SKM-1 treated with dmso at 0.1 percent for 144 hours (cell line): Measurements from ENCODE around the gene RTP1.
A peak's percentile ranks its signal among the peaks of the same experiment; 100 is the strongest.
"Not testable (repeated sequence)": the region's sequence is repeated elsewhere in the genome, so short reads cannot be mapped to it uniquely, and the experiment has no call there.

ENCODE experiments used
- DNase-seq: peaks from one replicate; lab custom pipeline; 2025; ENCODE audit not compliant: unreplicated experiment; lab: John Stamatoyannopoulos, UW

Gene RTP1

GRCh38 chr3:187197335-187197649 is at the start of gene RTP1:
RTP1 (plus strand) TSS chr3:187197486; CDS start chr3:187197516, 30 bp downstream.
- DNase-seq: no peak

GRCh38 chr3:187150186-187150585 is 47.1 kb upstream of the RTP1 start:
- DNase-seq: no peak

GRCh38 chr3:187150599-187150998 is 46.7 kb upstream of the RTP1 start:
- peak; percentile 18 for DNase-seq

GRCh38 chr3:187161556-187161955 is 35.7 kb upstream of the RTP1 start:
- no peak for DNase-seq

- DNase-seq: no peak
Measured at GRCh38 chr3:187162265-187162953, 34.9 kb upstream of the RTP1 start.

GRCh38 chr3:187165144-187165543 is 32.1 kb upstream of the RTP1 start:
- DNase-seq: peak; percentile 53

GRCh38 chr3:187166750-187167149 is 30.5 kb upstream of the RTP1 start:
- DNase-seq: no peak

GRCh38 chr3:187167777-187168176 is 29.5 kb upstream of the RTP1 start:
- DNase-seq: no peak

- DNase-seq: no peak
Measured at GRCh38 chr3:187169231-187169960, 27.9 kb upstream of the RTP1 start.

GRCh38 chr3:187170911-187171310 is 26.4 kb upstream of the RTP1 start:
- DNase-seq: not testable (repeated sequence)

- no peak for DNase-seq
Measured at GRCh38 chr3:187172929-187173328, 24.4 kb upstream of the RTP1 start.

GRCh38 chr3:187181454-187182170 is 15.7 kb upstream of the RTP1 start:
- DNase-seq: no peak

- peak; percentile 13 for DNase-seq
Measured at GRCh38 chr3:187183210-187183862, 13.9 kb upstream of the RTP1 start.

- DNase-seq: no peak
Measured at GRCh38 chr3:187183903-187184302, 13.4 kb upstream of the RTP1 start.

GRCh38 chr3:187185759-187186158 is 11.5 kb upstream of the RTP1 start:
- DNase-seq: no peak

- DNase-seq: no peak
Measured at GRCh38 chr3:187186375-187186774, 10.9 kb upstream of the RTP1 start.

- no peak for DNase-seq
Measured at GRCh38 chr3:187186801-187187421, 10.4 kb upstream of the RTP1 start.

- DNase-seq: no peak
Measured at GRCh38 chr3:187188931-187189330, 8.4 kb upstream of the RTP1 start.

GRCh38 chr3:187191271-187191670 is 6.0 kb upstream of the RTP1 start:
- DNase-seq: no peak

- no peak for DNase-seq
Measured at GRCh38 chr3:187193181-187193580, 4.1 kb upstream of the RTP1 start.
